Loucy (cell line): ENCODE measurements around the gene LGALS9.

Experiments used
- CTCF ChIP-seq: fragments of 200-600 bp; sonication (generic); conservative IDR thresholded peaks from 2 replicates; pipeline ENCODE4 v1.5.1; 2014; ENCODE audit warnings: mild to moderate bottlenecking, antibody characterized with exemption, low read length
- EZH2phosphoT487 ChIP-seq: fragments of 200-600 bp; IDR thresholded peaks from 2 replicates; pipeline ENCODE4 v1.6.1; 2018; ENCODE audit warnings: antibody characterized with exemption, mild to moderate bottlenecking, moderate library complexity, borderline replicate concordance

DNA sequence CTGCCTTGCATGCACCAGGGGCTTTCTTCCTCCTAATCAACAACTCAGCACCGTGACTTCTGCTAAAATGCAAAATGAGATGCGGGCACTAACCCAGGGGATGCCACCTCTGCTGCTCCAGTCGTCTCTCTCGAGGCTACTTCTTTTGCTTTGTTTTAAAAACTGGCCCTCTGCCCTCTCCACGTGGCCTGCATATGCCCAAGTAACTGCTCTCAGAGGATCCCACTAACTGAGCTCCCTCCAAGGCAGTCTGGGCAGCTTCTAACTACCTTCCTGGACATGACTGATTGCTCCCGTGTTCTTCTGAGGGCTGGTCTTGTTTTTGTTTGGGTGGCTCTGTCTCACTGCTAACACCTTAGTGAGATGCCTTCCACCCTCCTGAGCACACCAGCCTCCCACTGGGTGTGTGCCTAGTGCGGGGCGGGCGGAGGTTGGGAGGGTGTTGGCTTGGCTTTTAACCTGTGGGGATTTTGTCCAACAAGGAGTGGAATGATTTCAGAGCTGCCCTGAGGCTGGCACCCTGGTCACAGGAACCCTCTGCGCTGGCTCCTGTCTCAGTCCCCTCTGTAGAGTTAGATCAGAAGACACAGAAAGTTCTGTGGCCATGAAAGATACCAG lies 8.9 kb upstream of the LGALS9 start:
- no peak for TF ChIP-seq CTCF
- no peak for TF ChIP-seq EZH2phosphoT487
